ENCODE data around the gene MRFAP1L1.

DNA sequence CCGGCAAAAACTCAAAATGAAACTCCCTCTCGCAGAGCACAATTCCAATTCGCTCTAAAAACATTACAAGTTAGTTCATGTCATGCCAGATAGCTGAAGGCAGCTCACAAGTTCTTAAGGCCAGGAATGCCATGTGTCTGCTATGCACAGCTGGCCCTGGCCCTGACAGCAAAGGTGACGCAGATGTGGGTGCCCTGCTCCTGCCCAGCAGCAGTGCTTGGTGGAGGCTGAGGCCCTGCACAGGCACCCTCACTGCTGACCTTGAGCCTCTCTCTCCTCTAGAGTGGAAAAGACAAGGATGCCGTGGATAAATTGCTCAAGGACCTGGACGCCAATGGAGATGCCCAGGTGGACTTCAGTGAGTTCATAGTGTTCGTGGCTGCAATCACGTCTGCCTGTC is 13.1 kb downstream of the MRFAP1L1 start:
- TF ChIP-seq, protein P1, sequence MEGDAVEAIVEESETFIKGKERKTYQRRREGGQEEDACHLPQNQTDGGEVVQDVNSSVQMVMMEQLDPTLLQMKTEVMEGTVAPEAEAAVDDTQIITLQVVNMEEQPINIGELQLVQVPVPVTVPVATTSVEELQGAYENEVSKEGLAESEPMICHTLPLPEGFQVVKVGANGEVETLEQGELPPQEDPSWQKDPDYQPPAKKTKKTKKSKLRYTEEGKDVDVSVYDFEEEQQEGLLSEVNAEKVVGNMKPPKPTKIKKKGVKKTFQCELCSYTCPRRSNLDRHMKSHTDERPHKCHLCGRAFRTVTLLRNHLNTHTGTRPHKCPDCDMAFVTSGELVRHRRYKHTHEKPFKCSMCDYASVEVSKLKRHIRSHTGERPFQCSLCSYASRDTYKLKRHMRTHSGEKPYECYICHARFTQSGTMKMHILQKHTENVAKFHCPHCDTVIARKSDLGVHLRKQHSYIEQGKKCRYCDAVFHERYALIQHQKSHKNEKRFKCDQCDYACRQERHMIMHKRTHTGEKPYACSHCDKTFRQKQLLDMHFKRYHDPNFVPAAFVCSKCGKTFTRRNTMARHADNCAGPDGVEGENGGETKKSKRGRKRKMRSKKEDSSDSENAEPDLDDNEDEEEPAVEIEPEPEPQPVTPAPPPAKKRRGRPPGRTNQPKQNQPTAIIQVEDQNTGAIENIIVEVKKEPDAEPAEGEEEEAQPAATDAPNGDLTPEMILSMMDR (IDR thresholded peaks at IDR 0.05) = no peak
- TF ChIP-seq POLR2A (IDR thresholded peaks at IDR 0.05) = no peak
